Neural cell (in vitro differentiated cells): Measurements from ENCODE around the gene COL20A1. TPM values are rescaled to one million over a fixed set of nuclear protein-coding genes. Genes with fewer than 3 reads are reported as not detected.

Source experiments
- H2AFZ ChIP-seq: fragments of 200-600, 300-800 bp; sonication (generic), shearing (Covaris generic); 2 replicates; pipeline ENCODE4 v1.6.0; 2014; ENCODE audit warnings: low read depth, mild to moderate bottlenecking, antibody characterized with exemption, low read length, moderate library complexity
- H3F3A ChIP-seq: fragments of 200-600 bp; shearing (Covaris generic); 2 replicates; pipeline ENCODE4 v1.6.1; 2016; ENCODE audit warnings: mild to moderate bottlenecking, moderate library complexity, mixed read lengths, antibody characterized with exemption, low read length; ENCODE audit not compliant: insufficient read depth, poor library complexity, severe bottlenecking
- H3K27ac ChIP-seq: fragments of 200-600, 300-800 bp; sonication (generic), shearing (Covaris generic); 2 replicates; pipeline ENCODE4 v1.5.1; 2014; ENCODE audit warnings: mild to moderate bottlenecking, low read length, moderate library complexity
- H3K27me3 ChIP-seq: fragments of 300-800, 200-600 bp; sonication (generic), shearing (Covaris generic); 2 replicates; pipeline ENCODE4 v1.6.0; 2014; ENCODE audit warnings: mild to moderate bottlenecking, low read depth, low read length, moderate library complexity; ENCODE audit not compliant: insufficient read depth
- H3K36me3 ChIP-seq: fragments of 300-800, 200-600 bp; sonication (generic), shearing (Covaris generic); 2 replicates; pipeline ENCODE4 v1.5.1; 2014; ENCODE audit warnings: mild to moderate bottlenecking, antibody characterized with exemption, low read length, moderate library complexity; ENCODE audit not compliant: insufficient read depth
- H3K4me2 ChIP-seq: fragments of 300-800, 200-600 bp; sonication (generic), shearing (Covaris generic); 2 replicates; pipeline ENCODE4 v1.6.0; 2014; ENCODE audit warnings: mild to moderate bottlenecking, low read length
- H3K4me3 ChIP-seq: fragments of 300-800, 200-600 bp; sonication (generic), shearing (Covaris generic); 2 replicates; pipeline ENCODE4 v1.5.1; 2014; ENCODE audit warnings: mild to moderate bottlenecking, low read length, moderate library complexity
- H3K79me2 ChIP-seq: fragments of 200-600 bp; shearing (Covaris generic); replicated peaks from 2 replicates; pipeline ENCODE4 v1.6.0; 2014; ENCODE audit warnings: mild to moderate bottlenecking, low read length, moderate library complexity; ENCODE audit not compliant: insufficient read depth
- H3K9ac ChIP-seq: fragments of 300-800, 200-600 bp; sonication (generic), shearing (Covaris generic); 2 replicates; pipeline ENCODE4 v1.6.1; 2016; ENCODE audit warnings: mild to moderate bottlenecking, low read length, mixed read lengths
- H3K9me2 ChIP-seq: fragments of 200-600 bp; shearing (Covaris generic); 2 replicates; pipeline ENCODE4 v1.6.1; 2016; ENCODE audit warnings: mild to moderate bottlenecking, low read length, mixed read lengths; ENCODE audit not compliant: insufficient read depth
- H3K9me3 ChIP-seq: fragments of 200-600, 300-800 bp; sonication (generic), shearing (Covaris generic); 2 replicates; pipeline ENCODE4 v1.6.1; 2016; ENCODE audit warnings: mild to moderate bottlenecking, mixed run types, low read length, moderate library complexity, mixed read lengths
- H4K20me1 ChIP-seq: fragments of 200-600 bp; shearing (Covaris generic); 2 replicates; pipeline ENCODE4 v1.6.1; 2016; ENCODE audit warnings: mild to moderate bottlenecking, mixed run types; ENCODE audit not compliant: insufficient read depth
- EP300 ChIP-seq: fragments of 450-650 bp; conservative IDR thresholded peaks from 2 replicates; pipeline ENCODE4 v1.6.1; 2014; ENCODE audit warnings: antibody characterized with exemption, mild to moderate bottlenecking, moderate library complexity; ENCODE audit not compliant: poor library complexity, severe bottlenecking
- EZH2 ChIP-seq: fragments of 200-600, 300-800 bp; shearing (Covaris generic), sonication (generic); IDR thresholded peaks from 2 replicates; pipeline ENCODE4 v1.6.1; 2014; ENCODE audit warnings: antibody characterized with exemption, low read length, borderline replicate concordance, mild to moderate bottlenecking; ENCODE audit not compliant: insufficient read depth, poor library complexity, severe bottlenecking
- MXI1 ChIP-seq: fragments of 450-650 bp; conservative IDR thresholded peaks from 2 replicates; pipeline ENCODE4 v1.6.1; 2014; ENCODE audit warnings: antibody characterized with exemption, mild to moderate bottlenecking; ENCODE audit not compliant: poor library complexity, severe bottlenecking
- POLR2AphosphoS5 ChIP-seq: IDR thresholded peaks from 2 replicates; pipeline ENCODE4 v1.6.1; 2012
- RAD21 ChIP-seq: fragments of 450-650 bp; conservative IDR thresholded peaks from 2 replicates; pipeline ENCODE4 v1.6.1; 2014; ENCODE audit warnings: antibody characterized with exemption, mild to moderate bottlenecking, moderate library complexity
- SMC3 ChIP-seq: fragments of 450-650 bp; conservative IDR thresholded peaks from 2 replicates; pipeline ENCODE4 v1.6.1; 2014; ENCODE audit warnings: antibody characterized with exemption, mild to moderate bottlenecking, moderate library complexity; ENCODE audit not compliant: poor library complexity
- TAF1 ChIP-seq: IDR thresholded peaks from 2 replicates; pipeline ENCODE4 v1.6.1; 2012; ENCODE audit warnings: low read depth
- polyA plus RNA-seq: library from polyadenylated mRNA; depleted of rRNA; stranded (reverse); fragments of >200 nt; gene quantifications from 2 replicates; pipeline ENCODE4 v1.2.3, GENCODE V29; 2014
- TF ChIP-seq, protein P1 (sequence below): fragments of 450-650 bp; IDR thresholded peaks from 2 replicates; pipeline ENCODE4 v1.5.1; 2014; ENCODE audit warnings: antibody characterized with exemption, mild to moderate bottlenecking, moderate library complexity; ENCODE audit not compliant: poor library complexity, severe bottlenecking
- TF ChIP-seq, protein P2 (sequence below): IDR thresholded peaks from 2 replicates; pipeline ENCODE4 v1.6.1; 2012; ENCODE audit warnings: borderline replicate concordance

The COL20A1 gene
- polyA plus RNA-seq, 1 donor from 2014 or later, result 1.1 TPM

DNA sequence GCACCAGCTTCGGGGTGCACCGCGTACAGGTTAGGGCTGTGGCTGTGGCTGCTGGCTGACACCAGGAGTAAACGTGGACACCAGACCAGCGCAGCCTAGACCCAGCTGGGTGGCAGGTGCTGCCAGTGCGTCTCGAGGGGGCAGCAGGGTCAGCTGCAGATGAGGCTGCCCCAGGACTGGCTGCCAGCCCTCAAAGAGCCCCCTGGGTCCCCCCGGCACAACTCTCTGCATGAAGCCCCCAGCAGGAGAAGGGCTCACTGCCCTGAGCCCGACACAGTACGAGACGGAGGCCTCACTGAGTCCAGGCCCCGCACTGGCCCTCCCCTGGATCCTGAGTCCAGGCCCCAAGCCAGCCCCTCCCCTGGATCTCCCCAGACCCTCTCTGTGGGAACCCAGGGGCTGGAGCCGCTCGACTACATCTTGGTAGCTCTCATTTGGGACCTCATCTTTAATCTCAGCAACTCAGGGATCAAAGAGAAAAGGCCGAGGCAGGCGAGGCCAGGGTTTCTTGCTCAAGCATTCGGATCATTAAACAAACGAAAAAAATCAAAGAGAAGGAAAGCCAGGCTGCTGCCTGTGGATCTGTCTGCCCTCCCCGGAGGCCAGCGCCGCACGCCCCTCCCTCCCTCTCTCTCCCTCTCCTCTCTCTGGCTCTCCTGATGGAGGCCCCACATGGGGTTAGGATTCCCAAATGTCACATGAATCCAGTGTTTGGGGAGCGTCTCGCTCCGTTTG lies 31.8 kb upstream of the COL20A1 start:
- no peaks in the 10 kb centered on the region for H3K9me3 ChIP-seq
- H4K20me1 ChIP-seq, result no peaks in the 10 kb centered on the region
- H3K27me3 ChIP-seq, result no peaks in the 10 kb centered on the region
- H3K4me2 ChIP-seq, result no peak overlapping the region
- no peak overlapping the region for H3K4me3 ChIP-seq
- H3K9ac ChIP-seq, result peak overlapping the region; percentile 21
- H3K79me2 ChIP-seq, result no peaks in the 10 kb centered on the region
- no peaks in the 10 kb centered on the region for H3F3A ChIP-seq
- no peaks in the 10 kb centered on the region for H3K9me2 ChIP-seq
- H3K27ac ChIP-seq, result no peak overlapping the region
- H2AFZ ChIP-seq, result no peak overlapping the region
- no peaks in the 10 kb centered on the region for H3K36me3 ChIP-seq
- TF ChIP-seq, protein P1, sequence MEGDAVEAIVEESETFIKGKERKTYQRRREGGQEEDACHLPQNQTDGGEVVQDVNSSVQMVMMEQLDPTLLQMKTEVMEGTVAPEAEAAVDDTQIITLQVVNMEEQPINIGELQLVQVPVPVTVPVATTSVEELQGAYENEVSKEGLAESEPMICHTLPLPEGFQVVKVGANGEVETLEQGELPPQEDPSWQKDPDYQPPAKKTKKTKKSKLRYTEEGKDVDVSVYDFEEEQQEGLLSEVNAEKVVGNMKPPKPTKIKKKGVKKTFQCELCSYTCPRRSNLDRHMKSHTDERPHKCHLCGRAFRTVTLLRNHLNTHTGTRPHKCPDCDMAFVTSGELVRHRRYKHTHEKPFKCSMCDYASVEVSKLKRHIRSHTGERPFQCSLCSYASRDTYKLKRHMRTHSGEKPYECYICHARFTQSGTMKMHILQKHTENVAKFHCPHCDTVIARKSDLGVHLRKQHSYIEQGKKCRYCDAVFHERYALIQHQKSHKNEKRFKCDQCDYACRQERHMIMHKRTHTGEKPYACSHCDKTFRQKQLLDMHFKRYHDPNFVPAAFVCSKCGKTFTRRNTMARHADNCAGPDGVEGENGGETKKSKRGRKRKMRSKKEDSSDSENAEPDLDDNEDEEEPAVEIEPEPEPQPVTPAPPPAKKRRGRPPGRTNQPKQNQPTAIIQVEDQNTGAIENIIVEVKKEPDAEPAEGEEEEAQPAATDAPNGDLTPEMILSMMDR, result no peak
- TF ChIP-seq TAF1 (no peak), EZH2 (no peak), POLR2AphosphoS5 (no peak), RAD21 (no peak), MXI1 (no peak), SMC3 (no peak), EP300 (no peak)
- TF ChIP-seq, protein P2, sequence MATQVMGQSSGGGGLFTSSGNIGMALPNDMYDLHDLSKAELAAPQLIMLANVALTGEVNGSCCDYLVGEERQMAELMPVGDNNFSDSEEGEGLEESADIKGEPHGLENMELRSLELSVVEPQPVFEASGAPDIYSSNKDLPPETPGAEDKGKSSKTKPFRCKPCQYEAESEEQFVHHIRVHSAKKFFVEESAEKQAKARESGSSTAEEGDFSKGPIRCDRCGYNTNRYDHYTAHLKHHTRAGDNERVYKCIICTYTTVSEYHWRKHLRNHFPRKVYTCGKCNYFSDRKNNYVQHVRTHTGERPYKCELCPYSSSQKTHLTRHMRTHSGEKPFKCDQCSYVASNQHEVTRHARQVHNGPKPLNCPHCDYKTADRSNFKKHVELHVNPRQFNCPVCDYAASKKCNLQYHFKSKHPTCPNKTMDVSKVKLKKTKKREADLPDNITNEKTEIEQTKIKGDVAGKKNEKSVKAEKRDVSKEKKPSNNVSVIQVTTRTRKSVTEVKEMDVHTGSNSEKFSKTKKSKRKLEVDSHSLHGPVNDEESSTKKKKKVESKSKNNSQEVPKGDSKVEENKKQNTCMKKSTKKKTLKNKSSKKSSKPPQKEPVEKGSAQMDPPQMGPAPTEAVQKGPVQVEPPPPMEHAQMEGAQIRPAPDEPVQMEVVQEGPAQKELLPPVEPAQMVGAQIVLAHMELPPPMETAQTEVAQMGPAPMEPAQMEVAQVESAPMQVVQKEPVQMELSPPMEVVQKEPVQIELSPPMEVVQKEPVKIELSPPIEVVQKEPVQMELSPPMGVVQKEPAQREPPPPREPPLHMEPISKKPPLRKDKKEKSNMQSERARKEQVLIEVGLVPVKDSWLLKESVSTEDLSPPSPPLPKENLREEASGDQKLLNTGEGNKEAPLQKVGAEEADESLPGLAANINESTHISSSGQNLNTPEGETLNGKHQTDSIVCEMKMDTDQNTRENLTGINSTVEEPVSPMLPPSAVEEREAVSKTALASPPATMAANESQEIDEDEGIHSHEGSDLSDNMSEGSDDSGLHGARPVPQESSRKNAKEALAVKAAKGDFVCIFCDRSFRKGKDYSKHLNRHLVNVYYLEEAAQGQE, result no peak

DNA sequence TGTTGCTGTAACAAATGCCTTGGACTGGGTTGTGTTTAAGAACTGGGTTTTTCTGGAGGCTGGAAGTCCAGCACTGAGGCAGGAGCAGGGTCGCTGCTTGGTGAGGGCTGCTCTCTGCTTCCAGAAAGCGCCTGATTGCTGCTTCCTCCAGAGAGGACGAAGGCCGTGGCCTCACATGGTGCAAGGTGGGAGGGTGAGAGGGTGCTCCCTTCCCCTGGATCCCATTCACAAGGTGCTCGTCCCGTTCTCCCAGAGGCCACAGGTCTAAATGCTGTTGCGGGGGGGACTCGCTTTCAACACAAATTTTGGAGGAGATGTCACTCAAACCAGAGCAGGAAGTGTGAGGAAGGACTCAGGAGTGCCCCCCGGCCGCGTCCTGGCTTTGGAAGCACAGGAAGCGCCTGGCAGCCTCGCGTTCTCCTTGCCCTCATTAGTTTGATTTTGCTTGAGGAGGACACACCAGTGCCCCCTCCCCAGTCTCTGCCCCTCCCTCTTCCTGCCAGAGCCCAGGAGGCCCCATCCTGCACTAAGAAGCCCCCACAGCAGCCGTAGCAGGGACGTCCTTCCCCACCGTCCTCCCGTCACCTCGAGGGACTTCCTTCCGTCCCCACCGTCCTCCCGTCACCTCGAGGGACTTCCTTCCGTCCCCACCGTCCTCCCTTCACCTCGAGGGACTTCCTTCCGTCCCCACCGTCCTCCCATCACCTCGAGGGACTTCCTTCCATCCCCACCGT lies 31.0 kb upstream of the COL20A1 start:
- no peaks in the 10 kb centered on the region for H3K27me3 ChIP-seq
- no peaks in the 10 kb centered on the region for H4K20me1 ChIP-seq
- no peak overlapping the region for H3K27ac ChIP-seq
- H3K9ac ChIP-seq, result peak overlapping the region; percentile 21
- H2AFZ ChIP-seq, result no peak overlapping the region
- no peaks in the 10 kb centered on the region for H3K9me3 ChIP-seq
- no peak overlapping the region for H3K4me3 ChIP-seq
- H3K79me2 ChIP-seq, result no peaks in the 10 kb centered on the region
- TF ChIP-seq, protein P2, result no peak
- no peak for TF ChIP-seq EZH2
- TF ChIP-seq, protein P1, result no peak
- no peak for TF ChIP-seq EP300
- TF ChIP-seq POLR2AphosphoS5, result no peak
- no peak for TF ChIP-seq TAF1
- TF ChIP-seq MXI1, result no peak
- no peaks in the 10 kb centered on the region for H3K36me3 ChIP-seq
- H3K9me2 ChIP-seq, result no peaks in the 10 kb centered on the region
- no peaks in the 10 kb centered on the region for H3F3A ChIP-seq
- H3K4me2 ChIP-seq, result no peak overlapping the region
